Smooth muscle cell (in vitro differentiated cells): Measurements from ENCODE around the gene STARD3NL. TPM values are rescaled to one million over a fixed set of nuclear protein-coding genes. Genes with fewer than 3 reads are reported as not detected.

Source experiments
- DNase-seq: peaks from one replicate; lab custom pipeline; 2025; ENCODE audit not compliant: unreplicated experiment; lab: John Stamatoyannopoulos, UW
- H2AFZ ChIP-seq: fragments of 200-600 bp; sonication (generic); 2 replicates; pipeline ENCODE4 v1.6.0; 2016; ENCODE audit warnings: antibody characterized with exemption, low read depth, mild to moderate bottlenecking
- H3F3A ChIP-seq: fragments of 200-600 bp; sonication (generic); 2 replicates; pipeline ENCODE4 v1.6.0; 2017; ENCODE audit warnings: antibody characterized with exemption, low read depth
- H3K27ac ChIP-seq: fragments of 200-600 bp; sonication (generic); 2 replicates; pipeline ENCODE4 v1.5.1; 2016; ENCODE audit warnings: low read depth, mild to moderate bottlenecking
- H3K27me3 ChIP-seq: fragments of 200-600 bp; sonication (generic); 2 replicates; pipeline ENCODE4 v1.6.1; 2016; ENCODE audit warnings: low read depth, mild to moderate bottlenecking
- H3K36me3 ChIP-seq: fragments of 200-600 bp; sonication (generic); 2 replicates; pipeline ENCODE4 v1.5.1; 2016; ENCODE audit warnings: low read depth
- H3K4me1 ChIP-seq: fragments of 200-600 bp; sonication (generic); 2 replicates; pipeline ENCODE4 v1.5.1; 2016; ENCODE audit warnings: low read depth
- H3K4me2 ChIP-seq: fragments of 200-600 bp; sonication (generic); 2 replicates; pipeline ENCODE4 v1.6.0; 2016; ENCODE audit warnings: mild to moderate bottlenecking
- H3K4me3 ChIP-seq: fragments of 200-600 bp; sonication (generic); 2 replicates; pipeline ENCODE4 v1.5.1; 2016; ENCODE audit warnings: mild to moderate bottlenecking
- H3K79me2 ChIP-seq: fragments of 200-600 bp; sonication (generic); 2 replicates; pipeline ENCODE4 v1.6.0; 2016; ENCODE audit warnings: low read depth, mild to moderate bottlenecking
- H3K9ac ChIP-seq: fragments of 200-600 bp; sonication (generic); 2 replicates; pipeline ENCODE4 v1.6.0; 2016; ENCODE audit warnings: low read depth
- H3K9me3 ChIP-seq: fragments of 200-600 bp; sonication (generic); replicated peaks from 2 replicates; pipeline ENCODE4 v1.5.1; 2016; ENCODE audit warnings: low read depth
- H4K20me1 ChIP-seq: fragments of 200-600 bp; sonication (generic); 2 replicates; pipeline ENCODE4 v1.6.0; 2016; ENCODE audit warnings: low read depth
- WGBS: methylation state at CpG from one replicate; pipeline ENCODE4 v1.1.7; 2016; ENCODE audit warnings: low lambda C conversion rate; 5-methylcytosine and 5-hydroxymethylcytosine counted together
- polyA plus RNA-seq: library from polyadenylated mRNA; unstranded; fragments of >200 nt; fragmentation: Nextera tagmentation; extraction: Ambion mirVana; gene quantifications from 2 replicates; pipeline ENCODE4 v1.2.1, GENCODE V29; 2016
- total RNA-seq: library from RNA; depleted of rRNA; stranded (reverse); fragments of >200 nt; gene quantifications from 2 replicates; pipeline ENCODE4 v1.2.3, GENCODE V29; 2014
- TF ChIP-seq, protein P1 (sequence below): fragments of 200-600 bp; sonication (generic); IDR thresholded peaks from 2 replicates; pipeline ENCODE4 v1.5.1; 2017; ENCODE audit warnings: borderline replicate concordance, mild to moderate bottlenecking, antibody characterized with exemption; ENCODE audit not compliant: insufficient read depth, poor library complexity, severe bottlenecking

STARD3NL gene
- total and polyA plus RNA-seq, 2 experiments from 2014 or later = 62.5 to 81.6 TPM

DNA sequence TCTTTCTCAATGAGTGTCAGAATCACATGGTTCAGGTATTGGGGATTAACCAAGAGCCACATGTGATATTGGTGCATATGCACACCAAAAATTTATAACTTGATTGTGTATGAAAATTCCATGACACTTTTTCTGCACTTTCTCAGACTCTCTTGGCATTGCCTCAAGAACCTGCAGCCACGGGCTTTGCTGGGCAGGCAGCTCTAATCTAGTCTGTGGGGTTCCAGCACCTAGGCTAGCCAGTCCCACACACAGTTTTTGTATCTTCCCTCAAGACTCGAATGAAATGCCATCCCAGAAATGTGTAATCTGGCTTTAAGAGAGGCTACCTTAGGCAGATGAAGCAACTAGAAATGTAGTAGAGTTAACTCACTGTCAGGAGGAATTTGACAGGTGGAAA, 21.7 kb downstream of the STARD3NL start:
- Histone ChIP-seq H3F3A (no peaks in the 10 kb centered on the region), H3K4me1 (no peaks in the 10 kb centered on the region), H3K27me3 (no peaks in the 10 kb centered on the region), H4K20me1 (peaks cover 76% of the 10 kb centered on the region), H3K79me2 (peaks cover 68% of the 10 kb centered on the region), H3K4me3 (no peak overlapping the region), H3K36me3 (no peaks in the 10 kb centered on the region), H3K27ac (no peak overlapping the region), H2AFZ (no peak overlapping the region), H3K9me3 (no peaks in the 10 kb centered on the region), H3K4me2 (no peak overlapping the region), H3K9ac (no peak overlapping the region)
- TF ChIP-seq, protein P1, sequence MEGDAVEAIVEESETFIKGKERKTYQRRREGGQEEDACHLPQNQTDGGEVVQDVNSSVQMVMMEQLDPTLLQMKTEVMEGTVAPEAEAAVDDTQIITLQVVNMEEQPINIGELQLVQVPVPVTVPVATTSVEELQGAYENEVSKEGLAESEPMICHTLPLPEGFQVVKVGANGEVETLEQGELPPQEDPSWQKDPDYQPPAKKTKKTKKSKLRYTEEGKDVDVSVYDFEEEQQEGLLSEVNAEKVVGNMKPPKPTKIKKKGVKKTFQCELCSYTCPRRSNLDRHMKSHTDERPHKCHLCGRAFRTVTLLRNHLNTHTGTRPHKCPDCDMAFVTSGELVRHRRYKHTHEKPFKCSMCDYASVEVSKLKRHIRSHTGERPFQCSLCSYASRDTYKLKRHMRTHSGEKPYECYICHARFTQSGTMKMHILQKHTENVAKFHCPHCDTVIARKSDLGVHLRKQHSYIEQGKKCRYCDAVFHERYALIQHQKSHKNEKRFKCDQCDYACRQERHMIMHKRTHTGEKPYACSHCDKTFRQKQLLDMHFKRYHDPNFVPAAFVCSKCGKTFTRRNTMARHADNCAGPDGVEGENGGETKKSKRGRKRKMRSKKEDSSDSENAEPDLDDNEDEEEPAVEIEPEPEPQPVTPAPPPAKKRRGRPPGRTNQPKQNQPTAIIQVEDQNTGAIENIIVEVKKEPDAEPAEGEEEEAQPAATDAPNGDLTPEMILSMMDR = no peak
- no peak for DNase-seq
- 86% methylated on average over 2 of the region's 2 CpGs for WGBS

DNA sequence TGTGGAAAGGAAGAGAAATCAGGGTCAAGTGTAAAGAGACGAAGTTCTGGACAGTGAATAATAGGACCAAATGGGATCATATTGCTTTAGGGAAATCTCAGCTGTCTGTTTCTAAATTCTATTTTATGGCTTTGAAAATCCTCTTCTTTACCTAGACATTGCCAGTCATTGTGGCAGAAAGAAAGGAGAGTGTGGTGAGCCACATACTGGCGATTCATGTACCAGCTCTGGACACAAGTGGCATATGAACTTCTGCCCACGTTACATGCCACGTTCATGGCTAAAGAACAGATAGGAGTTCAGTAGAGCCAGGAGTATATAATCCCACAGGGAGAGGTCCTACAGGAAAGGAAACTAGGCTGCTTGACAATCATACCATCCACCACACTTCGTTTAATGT, 28.0 kb downstream of the STARD3NL start:
- H3K36me3 ChIP-seq = no peaks in the 10 kb centered on the region

DNA sequence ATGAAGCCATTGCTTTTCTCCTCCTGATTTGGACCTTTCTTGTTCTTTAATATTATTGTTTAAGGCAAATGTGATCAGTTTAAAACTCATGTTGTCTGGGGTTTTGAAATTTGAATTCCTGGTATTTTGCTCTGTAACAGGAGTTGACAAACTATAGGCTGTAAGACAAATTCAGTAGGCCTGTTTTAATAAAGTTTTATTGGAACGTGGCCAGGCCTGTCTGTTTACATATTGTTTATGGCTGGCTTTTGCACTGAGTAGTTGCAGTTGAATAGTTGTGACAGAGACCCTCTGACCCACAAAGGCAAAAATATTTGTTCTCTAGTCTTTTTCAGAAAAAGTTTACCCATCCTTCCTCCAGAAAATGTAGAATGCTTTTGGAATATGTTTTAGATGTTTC, 29.8 kb downstream of the STARD3NL start:
- Histone ChIP-seq H3K36me3 (no peaks in the 10 kb centered on the region), H4K20me1 (peaks cover 76% of the 10 kb centered on the region), H3K4me2 (no peak overlapping the region), H3K9me3 (no peaks in the 10 kb centered on the region), H2AFZ (no peak overlapping the region), H3K27me3 (no peaks in the 10 kb centered on the region), H3K9ac (no peak overlapping the region), H3K27ac (no peak overlapping the region), H3K79me2 (peaks cover 19% of the 10 kb centered on the region), H3F3A (no peaks in the 10 kb centered on the region), H3K4me3 (no peak overlapping the region), H3K4me1 (no peaks in the 10 kb centered on the region)
- TF ChIP-seq, protein P1 = no peak
- no peak for DNase-seq
- 83% methylated on average over 1 of the region's 1 CpG for WGBS

More for the DNA sequence above, 28.0 kb downstream of the STARD3NL start:
- Histone ChIP-seq H4K20me1 (peaks cover 71% of the 10 kb centered on the region), H3K79me2 (peaks cover 29% of the 10 kb centered on the region), H3F3A (no peaks in the 10 kb centered on the region), H3K9me3 (no peaks in the 10 kb centered on the region), H3K4me1 (no peaks in the 10 kb centered on the region), H3K27me3 (no peaks in the 10 kb centered on the region), H2AFZ (no peak overlapping the region), H3K4me3 (no peak overlapping the region), H3K4me2 (no peak overlapping the region), H3K9ac (no peak overlapping the region), H3K27ac (no peak overlapping the region)
- no peak for DNase-seq
- TF ChIP-seq, protein P1 = no peak
- WGBS = 94% methylated on average over 5 of the region's 5 CpGs

DNA sequence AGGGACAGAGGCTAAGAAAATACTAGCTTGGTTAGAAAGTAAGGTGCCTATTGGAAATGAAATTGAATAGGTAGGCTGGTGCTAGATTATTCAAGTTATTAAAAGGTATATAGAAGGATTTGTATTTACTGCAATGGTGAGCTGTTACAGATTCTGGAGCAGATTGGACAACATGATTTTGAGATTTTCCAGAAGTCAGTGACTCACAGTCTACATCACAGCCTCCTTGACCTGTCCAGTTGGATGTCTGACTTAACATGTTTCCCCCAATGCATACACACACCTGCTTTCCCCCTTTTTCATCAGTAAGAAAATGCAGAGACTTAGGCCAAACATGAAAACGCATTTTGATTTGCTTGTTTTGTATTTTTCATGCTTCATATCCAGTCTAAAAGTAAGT, 33.4 kb downstream of the STARD3NL start:
- peaks cover 12% of the 10 kb centered on the region for H3K79me2 ChIP-seq
- no peak overlapping the region for H3K9ac ChIP-seq
- 97% methylated on average over 1 of the region's 1 CpG for WGBS
- no peaks in the 10 kb centered on the region for H3K4me1 ChIP-seq
- no peaks in the 10 kb centered on the region for H3K36me3 ChIP-seq
- no peaks in the 10 kb centered on the region for H3K27me3 ChIP-seq
- H2AFZ ChIP-seq = no peak overlapping the region
- peaks cover 8% of the 10 kb centered on the region for H3F3A ChIP-seq
- H4K20me1 ChIP-seq = peaks cover 82% of the 10 kb centered on the region
- TF ChIP-seq, protein P1 = no peak
- H3K9me3 ChIP-seq = no peaks in the 10 kb centered on the region
- H3K4me3 ChIP-seq = no peak overlapping the region
- no peak overlapping the region for H3K4me2 ChIP-seq
- H3K27ac ChIP-seq = no peak overlapping the region
- no peak for DNase-seq
